VCaP (cell line): ENCODE measurements around the gene PLA2G2A.

Source experiments
- H3K27ac ChIP-seq: fragments of 450-650 bp; 2 replicates; pipeline ENCODE4 v1.5.1; 2017
- TF ChIP-seq, protein P1 (sequence below): fragments of 450-650 bp; conservative IDR thresholded peaks from 2 replicates; pipeline ENCODE4 v1.5.1; 2017; ENCODE audit warnings: mild to moderate bottlenecking, moderate library complexity

PLA2G2A gene

GRCh38 chr1:19954059-19954458, 25.4 kb downstream of the PLA2G2A start:
- H3K27ac ChIP-seq: no peak overlapping the region
- TF ChIP-seq, protein P1, sequence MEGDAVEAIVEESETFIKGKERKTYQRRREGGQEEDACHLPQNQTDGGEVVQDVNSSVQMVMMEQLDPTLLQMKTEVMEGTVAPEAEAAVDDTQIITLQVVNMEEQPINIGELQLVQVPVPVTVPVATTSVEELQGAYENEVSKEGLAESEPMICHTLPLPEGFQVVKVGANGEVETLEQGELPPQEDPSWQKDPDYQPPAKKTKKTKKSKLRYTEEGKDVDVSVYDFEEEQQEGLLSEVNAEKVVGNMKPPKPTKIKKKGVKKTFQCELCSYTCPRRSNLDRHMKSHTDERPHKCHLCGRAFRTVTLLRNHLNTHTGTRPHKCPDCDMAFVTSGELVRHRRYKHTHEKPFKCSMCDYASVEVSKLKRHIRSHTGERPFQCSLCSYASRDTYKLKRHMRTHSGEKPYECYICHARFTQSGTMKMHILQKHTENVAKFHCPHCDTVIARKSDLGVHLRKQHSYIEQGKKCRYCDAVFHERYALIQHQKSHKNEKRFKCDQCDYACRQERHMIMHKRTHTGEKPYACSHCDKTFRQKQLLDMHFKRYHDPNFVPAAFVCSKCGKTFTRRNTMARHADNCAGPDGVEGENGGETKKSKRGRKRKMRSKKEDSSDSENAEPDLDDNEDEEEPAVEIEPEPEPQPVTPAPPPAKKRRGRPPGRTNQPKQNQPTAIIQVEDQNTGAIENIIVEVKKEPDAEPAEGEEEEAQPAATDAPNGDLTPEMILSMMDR: no peak

DNA sequence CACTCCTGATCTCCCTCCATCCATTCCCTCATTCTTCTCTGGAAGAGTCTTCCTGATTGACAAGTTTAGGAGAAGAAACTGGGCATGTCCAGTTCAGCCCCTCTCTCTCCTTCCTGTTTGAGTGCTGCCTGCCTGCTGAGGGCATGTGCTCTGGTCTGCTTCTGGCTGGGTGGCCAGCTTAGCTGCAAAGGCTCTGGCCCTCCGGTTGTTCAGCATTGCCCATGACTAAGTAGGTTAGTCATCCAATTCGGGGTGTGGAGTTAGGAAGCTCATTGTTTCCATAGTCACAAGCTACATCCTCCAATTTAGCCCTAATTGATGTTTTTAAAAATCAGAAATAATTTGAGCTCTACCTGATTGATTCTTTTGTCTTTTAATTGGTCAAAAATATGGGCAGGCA, 30.4 kb downstream of the PLA2G2A start:
- TF ChIP-seq, protein P1: no peak
- H3K27ac ChIP-seq: no peak overlapping the region

GRCh38 chr1:19946971-19947370, 32.4 kb downstream of the PLA2G2A start:
- TF ChIP-seq, protein P1: no peak
- H3K27ac ChIP-seq: no peak overlapping the region

DNA sequence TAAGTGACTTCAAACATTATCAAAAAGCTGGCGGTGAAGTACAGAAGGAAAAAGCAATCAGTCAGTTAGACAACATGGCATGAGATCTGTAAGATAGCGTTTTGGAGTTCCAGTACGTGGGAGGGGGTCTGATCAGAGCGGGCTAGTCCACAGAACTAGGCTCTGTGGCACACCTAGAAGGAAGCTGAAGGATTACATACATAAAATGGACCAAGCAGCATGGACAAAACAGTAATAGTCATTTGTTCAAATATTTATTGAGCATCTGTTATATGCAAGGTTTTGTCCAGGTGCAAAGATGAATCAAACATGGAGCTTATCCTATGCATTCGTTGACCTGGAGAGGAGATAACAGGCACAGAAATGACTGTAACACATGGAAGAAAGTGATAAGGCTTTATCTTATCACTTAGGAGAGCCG, 33.1 kb downstream of the PLA2G2A start:
- no peak overlapping the region for H3K27ac ChIP-seq
- TF ChIP-seq, protein P1: no peak

DNA sequence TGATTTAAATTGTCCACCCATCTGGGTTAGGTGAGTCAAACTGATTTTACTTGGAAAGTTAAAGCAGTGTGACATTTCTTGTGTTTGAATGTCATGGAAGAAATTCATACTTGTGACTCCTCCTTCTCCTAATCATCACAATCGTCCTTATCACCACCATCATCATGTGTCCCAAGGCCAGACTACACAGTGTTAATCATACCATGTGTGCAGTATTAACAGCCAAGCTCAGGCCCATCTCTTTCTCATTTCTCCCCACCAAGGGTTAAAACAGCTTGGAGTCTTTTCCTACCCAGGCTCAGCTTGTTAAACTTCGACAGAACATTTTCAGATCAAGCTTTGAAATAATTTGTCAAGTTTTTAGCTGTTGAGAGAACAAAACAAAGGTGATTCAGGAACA, 33.5 kb downstream of the PLA2G2A start:
- H3K27ac ChIP-seq: no peak overlapping the region
- TF ChIP-seq, protein P1: no peak

DNA sequence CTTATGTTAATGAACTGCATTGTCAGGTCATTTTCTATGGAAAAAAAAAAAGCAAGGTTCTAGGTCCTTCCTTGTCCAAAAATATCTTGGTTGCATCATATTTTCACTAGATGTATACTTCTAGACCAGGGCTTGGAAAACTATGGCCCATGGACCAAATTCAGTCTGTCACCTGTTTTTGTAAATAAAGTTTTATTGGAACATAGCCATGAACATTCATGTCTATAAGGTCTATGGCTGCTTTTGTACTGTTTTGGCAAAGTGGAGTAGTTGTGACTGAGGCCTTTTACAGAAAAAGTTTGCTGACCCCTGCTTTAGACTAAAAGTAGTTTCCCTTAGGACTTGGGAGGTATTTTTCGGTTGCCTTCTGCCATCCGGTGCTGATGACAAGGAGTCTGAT, 36.8 kb downstream of the PLA2G2A start:
- TF ChIP-seq, protein P1: no peak
- no peak overlapping the region for H3K27ac ChIP-seq

- TF ChIP-seq, protein P1: no peak
- no peak overlapping the region for H3K27ac ChIP-seq
Observed at GRCh38 chr1:19942088-19942487, 37.3 kb downstream of the PLA2G2A start.

DNA sequence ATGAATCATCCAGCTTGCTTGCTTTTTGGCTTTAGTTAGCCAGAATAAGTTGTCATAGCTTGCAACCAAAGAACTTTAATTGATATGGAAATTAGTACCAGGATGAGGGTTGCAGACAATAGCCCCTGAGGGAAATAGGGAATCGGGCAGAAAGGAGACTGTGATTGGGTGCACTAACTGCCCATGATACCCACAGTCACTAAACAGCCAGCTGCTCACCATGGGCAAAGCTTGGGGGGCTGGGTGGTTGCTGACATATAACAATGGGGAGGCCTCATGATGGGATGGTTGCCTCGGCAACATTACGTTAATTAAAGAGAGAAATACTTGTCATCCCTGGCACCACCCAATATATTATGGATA, 38.2 kb downstream of the PLA2G2A start:
- TF ChIP-seq, protein P1: no peak
- H3K27ac ChIP-seq: no peak overlapping the region
